ENCODE data around the gene UGT1A8.

GRCh38 chr2:233679196-233679595, 61.8 kb downstream of the UGT1A8 start:
- TF ChIP-seq, protein P1, sequence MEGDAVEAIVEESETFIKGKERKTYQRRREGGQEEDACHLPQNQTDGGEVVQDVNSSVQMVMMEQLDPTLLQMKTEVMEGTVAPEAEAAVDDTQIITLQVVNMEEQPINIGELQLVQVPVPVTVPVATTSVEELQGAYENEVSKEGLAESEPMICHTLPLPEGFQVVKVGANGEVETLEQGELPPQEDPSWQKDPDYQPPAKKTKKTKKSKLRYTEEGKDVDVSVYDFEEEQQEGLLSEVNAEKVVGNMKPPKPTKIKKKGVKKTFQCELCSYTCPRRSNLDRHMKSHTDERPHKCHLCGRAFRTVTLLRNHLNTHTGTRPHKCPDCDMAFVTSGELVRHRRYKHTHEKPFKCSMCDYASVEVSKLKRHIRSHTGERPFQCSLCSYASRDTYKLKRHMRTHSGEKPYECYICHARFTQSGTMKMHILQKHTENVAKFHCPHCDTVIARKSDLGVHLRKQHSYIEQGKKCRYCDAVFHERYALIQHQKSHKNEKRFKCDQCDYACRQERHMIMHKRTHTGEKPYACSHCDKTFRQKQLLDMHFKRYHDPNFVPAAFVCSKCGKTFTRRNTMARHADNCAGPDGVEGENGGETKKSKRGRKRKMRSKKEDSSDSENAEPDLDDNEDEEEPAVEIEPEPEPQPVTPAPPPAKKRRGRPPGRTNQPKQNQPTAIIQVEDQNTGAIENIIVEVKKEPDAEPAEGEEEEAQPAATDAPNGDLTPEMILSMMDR (IDR thresholded peaks at IDR 0.05), result no peak
- TF ChIP-seq POLR2A (IDR thresholded peaks at IDR 0.05), result no peak
- no peak for TF ChIP-seq POLR2AphosphoS5 (IDR thresholded peaks at IDR 0.05)
- no peak for TF ChIP-seq EP300 (IDR thresholded peaks at IDR 0.05)

Data from sigmoid colon (tissue), 4 donors.